ENCODE measurements around the gene MRPS10.
A peak's percentile ranks its signal among the peaks of the same experiment; 100 is the strongest.
"Not testable (repeated sequence)": the region's sequence is repeated elsewhere in the genome, so short reads cannot be mapped to it uniquely, and the experiment has no call there.

Gene MRPS10

GRCh38 chr6:42171813-42172581 lies 45.7 kb downstream of the MRPS10 start:
- DNase-seq = no peak

GRCh38 chr6:42169780-42170179 lies 47.9 kb downstream of the MRPS10 start:
- not testable (repeated sequence) for DNase-seq

GRCh38 chr6:42168650-42169049 lies 49.0 kb downstream of the MRPS10 start:
- DNase-seq = no peak

- DNase-seq = peak; percentile 55
Observed at GRCh38 chr6:42166444-42167141, 51.1 kb downstream of the MRPS10 start.

- DNase-seq = no peak
Observed at GRCh38 chr6:42165016-42165415, 52.6 kb downstream of the MRPS10 start.

GRCh38 chr6:42163981-42164380 lies 53.7 kb downstream of the MRPS10 start:
- no peak for DNase-seq

GRCh38 chr6:42162812-42163211 lies 54.8 kb downstream of the MRPS10 start:
- DNase-seq = no peak

- no peak for DNase-seq
Observed at GRCh38 chr6:42162384-42162783, 55.3 kb downstream of the MRPS10 start.

GRCh38 chr6:42159431-42160024 lies 58.1 kb downstream of the MRPS10 start:
- no peak for DNase-seq

GRCh38 chr6:42158631-42159030 lies 59.0 kb downstream of the MRPS10 start:
- DNase-seq = no peak

- DNase-seq = no peak
Observed at GRCh38 chr6:42158011-42158410, 59.6 kb downstream of the MRPS10 start.

All from activated CD4-positive, alpha-beta T cell treated with anti-CD3 and anti-CD28 coated beads for 1 hour (primary cell).